OCI-LY3 (cell line): ENCODE data around the gene ANKS6.

Experiments used
- CTCF ChIP-seq: fragments of 200-600, 300-600 bp; sonication (generic); IDR thresholded peaks from 2 replicates; pipeline ENCODE4 v1.5.1; 2014; ENCODE audit warnings: antibody characterized with exemption, low read length, low read depth
- EZH2phosphoT487 ChIP-seq: fragments of 200-600 bp; shearing (Covaris generic); IDR thresholded peaks from 2 replicates; pipeline ENCODE4 v1.6.1; 2018; ENCODE audit warnings: antibody characterized with exemption, mixed run types, low read depth

GRCh38 chr9:98768344-98768743 lies 28.0 kb downstream of the ANKS6 start:
- TF ChIP-seq CTCF: no peak
- no peak for TF ChIP-seq EZH2phosphoT487
